Measurements from ENCODE around the gene POLR3H. TPM values are rescaled to one million over a fixed set of nuclear protein-coding genes. Genes with fewer than 3 reads are reported as not detected.

Gene POLR3H
- total RNA-seq, 2 donors from 2014 or later: 11.4 to 12.0 TPM

- Histone ChIP-seq H3K27me3 (no peaks in the 10 kb centered on the region), H3K36me3 (peaks cover 53% of the 10 kb centered on the region), H3K4me3 (no peak overlapping the region), H3K27ac (peak overlapping the region; percentile 70 to 73), H3K9me3 (no peaks in the 10 kb centered on the region), H3K4me1 (peaks cover 0 to 31% of the 10 kb centered on the region in 2 donors)
- TF ChIP-seq CTCF (IDR thresholded peaks at IDR 0.05): peak; percentile 69 to 83
- peak; percentile 74 for DNase-seq (ENCODE audit: low spot score)
These were observed 11.1 kb downstream of the POLR3H start for GRCh38 chr22:41532908-41533825.

DNA sequence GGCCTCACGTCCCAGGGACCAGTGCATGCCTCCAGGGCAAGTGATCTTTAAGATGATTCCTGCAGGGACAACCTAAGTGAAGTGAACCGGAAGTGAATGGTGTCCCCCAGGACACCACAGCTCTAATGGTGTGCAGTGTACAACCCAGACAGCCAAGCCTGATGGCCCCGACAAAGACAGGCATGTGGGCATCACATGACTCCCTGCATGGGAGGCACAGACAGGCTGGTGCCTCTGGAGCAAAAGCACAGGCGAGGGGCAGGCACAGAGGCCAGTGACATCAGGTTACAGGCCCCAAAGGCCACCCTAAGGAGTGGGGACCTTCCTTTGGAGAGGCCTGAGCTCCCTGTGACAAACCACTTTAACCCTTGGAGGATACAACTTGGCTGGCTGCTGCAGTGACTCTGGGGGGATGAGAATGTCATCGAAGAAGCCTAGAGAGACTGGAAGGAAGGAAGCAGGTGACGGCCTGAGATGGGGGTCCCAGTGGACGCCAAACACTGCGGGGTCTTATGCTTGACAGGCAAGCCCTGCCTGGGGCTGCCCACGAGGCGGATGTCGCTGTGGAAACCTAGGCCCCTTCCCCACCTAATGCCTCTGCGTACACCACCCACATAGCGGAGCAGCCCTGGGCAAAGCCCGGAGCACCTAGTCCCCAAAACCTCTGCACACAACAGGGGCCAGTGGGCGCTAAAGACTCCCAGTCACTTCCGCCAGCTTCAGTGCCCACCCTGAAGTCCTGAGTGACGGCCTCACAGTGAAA is 12.4 kb downstream of the POLR3H start:
- Histone ChIP-seq H3K4me1 (peaks cover 0 to 31% of the 10 kb centered on the region in 2 donors), H3K27ac (peak overlapping the region; percentile 70 to 73), H3K36me3 (peaks cover 65% of the 10 kb centered on the region), H3K27me3 (no peaks in the 10 kb centered on the region), H3K4me3 (no peak overlapping the region), H3K9me3 (no peaks in the 10 kb centered on the region)
- no peak for TF ChIP-seq CTCF (IDR thresholded peaks at IDR 0.05)
- no peak for DNase-seq (ENCODE audit: low spot score)

- Histone ChIP-seq H3K4me3 (no peak overlapping the region), H3K27ac (peak overlapping the region; percentile 70 to 73), H3K4me1 (peaks cover 0 to 34% of the 10 kb centered on the region in 2 donors), H3K9me3 (no peaks in the 10 kb centered on the region), H3K27me3 (no peaks in the 10 kb centered on the region), H3K36me3 (peaks cover 73% of the 10 kb centered on the region)
- no peak for DNase-seq (ENCODE audit: low spot score)
- no peak for TF ChIP-seq CTCF (IDR thresholded peaks at IDR 0.05)
These were observed 13.2 kb downstream of the POLR3H start for GRCh38 chr22:41530890-41531714.

GRCh38 chr22:41528938-41529561 is 15.2 kb downstream of the POLR3H start:
- peak overlapping the region in 1 of 2 donors; percentile 87 for H3K27ac ChIP-seq
- no peak for DNase-seq (ENCODE audit: low spot score)
- TF ChIP-seq CTCF (IDR thresholded peaks at IDR 0.05): no peak

More at GRCh38 chr22:41528938-41529561, 15.2 kb downstream of the POLR3H start:
- Histone ChIP-seq H3K4me1 (peaks cover 0 to 52% of the 10 kb centered on the region in 2 donors), H3K9me3 (no peaks in the 10 kb centered on the region), H3K27me3 (no peaks in the 10 kb centered on the region), H3K4me3 (no peak overlapping the region), H3K36me3 (peaks cover 87% of the 10 kb centered on the region)
